Thymus (tissue), 11 donors: ENCODE data around the gene SSH2. TPM values are rescaled to one million over a fixed set of nuclear protein-coding genes. Genes with fewer than 3 reads are reported as not detected.

Experiments used
- DNase-seq, 9 donors: peaks; one replicate each; pipeline ENCODE4 v3.0.0-alpha.2; 2013; ENCODE audit warnings: low spot score in 9 of 9, low read depth in 6 of 9, missing footprints in 1 of 9
- H3K27ac ChIP-seq, 2 donors: one replicate each; pipeline ENCODE4 v1.5.1; 2013; ENCODE audit warnings: control low read depth in 1 of 2, low read depth in 1 of 2, low read length in 1 of 2, mild to moderate bottlenecking in 1 of 2, moderate library complexity in 1 of 2
- H3K27me3 ChIP-seq, 2 donors: one replicate each; pipeline ENCODE4 v1.5.1; 2013; ENCODE audit warnings: low read length in 1 of 2; ENCODE audit not compliant: control insufficient read depth in 2 of 2, insufficient read depth in 1 of 2
- H3K36me3 ChIP-seq, 2 donors: one replicate each; pipeline ENCODE4 v1.5.1; 2013; ENCODE audit warnings: low read length in 1 of 2, mild to moderate bottlenecking in 1 of 2, moderate library complexity in 1 of 2; ENCODE audit not compliant: control insufficient read depth in 2 of 2, insufficient read depth in 2 of 2
- H3K4me1 ChIP-seq, 2 donors: one replicate each; pipeline ENCODE4 v1.5.1; 2013; ENCODE audit warnings: low read length in 2 of 2; ENCODE audit not compliant: control insufficient read depth in 2 of 2, insufficient read depth in 2 of 2
- H3K4me3 ChIP-seq, 2 donors: one replicate each; pipeline ENCODE4 v1.5.1; 2013; ENCODE audit warnings: low read length in 2 of 2, control low read depth in 1 of 2, mild to moderate bottlenecking in 1 of 2
- H3K9me3 ChIP-seq, 2 donors: one replicate each; pipeline ENCODE4 v1.5.1; 2013; ENCODE audit warnings: low read length in 1 of 2, mild to moderate bottlenecking in 1 of 2; ENCODE audit not compliant: control insufficient read depth in 2 of 2, insufficient read depth in 1 of 2
- WGBS: extraction: QIAGEN DNeasy Blood & Tissue Kit; methylation state at CpG from one replicate; pipeline ENCODE4 v1.1.7; 2013; 5-methylcytosine and 5-hydroxymethylcytosine counted together
- polyA plus RNA-seq: library from polyadenylated mRNA; stranded (reverse); fragments of 200-250 nt; gene quantifications from one replicate; pipeline ENCODE4 v1.2.3, GENCODE V29; 2013
- total RNA-seq: library from RNA; stranded (reverse); fragments of 120-200 nt; gene quantifications from one replicate; pipeline ENCODE4 v1.2.4, GENCODE V29; 2013
- donor health status: healthy.

SSH2 gene
- total and polyA plus RNA-seq, 2 donors, result 25.4 to 28.5 TPM

GRCh38 chr17:29821897-29822296 lies 108.1 kb downstream of the SSH2 start:
- 95% methylated on average over 1 of the region's 1 CpG for WGBS
- H3K27ac ChIP-seq, result no peak overlapping the region
- H3K4me1 ChIP-seq, result peaks cover 0 to 4% of the 10 kb centered on the region in 2 donors
- DNase-seq, result no peak
- no peaks in the 10 kb centered on the region for H3K27me3 ChIP-seq
- no peak overlapping the region for H3K4me3 ChIP-seq
- no peaks in the 10 kb centered on the region for H3K36me3 ChIP-seq
- H3K9me3 ChIP-seq, result no peaks in the 10 kb centered on the region

GRCh38 chr17:29820425-29820824 lies 109.6 kb downstream of the SSH2 start:
- H3K36me3 ChIP-seq, result no peaks in the 10 kb centered on the region
- 97% methylated on average over 1 of the region's 1 CpG for WGBS
- H3K27me3 ChIP-seq, result no peaks in the 10 kb centered on the region
- no peaks in the 10 kb centered on the region for H3K9me3 ChIP-seq
- H3K27ac ChIP-seq, result no peak overlapping the region
- no peak overlapping the region for H3K4me3 ChIP-seq
- H3K4me1 ChIP-seq, result peaks cover 0 to 1% of the 10 kb centered on the region in 2 donors
- DNase-seq, result no peak

GRCh38 chr17:29807520-29808361 lies 122.3 kb downstream of the SSH2 start:
- Histone ChIP-seq H3K27me3 (no peaks in the 10 kb centered on the region), H3K4me1 (peaks cover 0 to 16% of the 10 kb centered on the region in 2 donors), H3K9me3 (no peaks in the 10 kb centered on the region), H3K27ac (no peak overlapping the region), H3K4me3 (no peak overlapping the region), H3K36me3 (no peaks in the 10 kb centered on the region)
- WGBS, result 78% methylated on average over 14 of the region's 14 CpGs
- peak in 8 of 9 donors; percentile 57 to 85 (median 66) for DNase-seq

- H3K36me3 ChIP-seq, result no peaks in the 10 kb centered on the region
- no peak for DNase-seq
- no peaks in the 10 kb centered on the region for H3K27me3 ChIP-seq
- over 99% methylated on average over 3 of the region's 3 CpGs for WGBS
- no peak overlapping the region for H3K4me3 ChIP-seq
- H3K9me3 ChIP-seq, result no peaks in the 10 kb centered on the region
- H3K4me1 ChIP-seq, result peaks cover 0 to 6% of the 10 kb centered on the region in 2 donors
- H3K27ac ChIP-seq, result no peak overlapping the region
These were observed 127.8 kb downstream of the SSH2 start for GRCh38 chr17:29802246-29802645.

- Histone ChIP-seq H3K9me3 (no peaks in the 10 kb centered on the region), H3K27me3 (no peaks in the 10 kb centered on the region), H3K27ac (no peak overlapping the region), H3K4me1 (peaks cover 0 to 3% of the 10 kb centered on the region in 2 donors), H3K36me3 (no peaks in the 10 kb centered on the region), H3K4me3 (no peak overlapping the region)
- DNase-seq, result no peak
- WGBS, result 99% methylated on average over 1 of the region's 1 CpG
These were observed 129.6 kb downstream of the SSH2 start for GRCh38 chr17:29800457-29800856.

GRCh38 chr17:29796652-29797051 lies 133.4 kb downstream of the SSH2 start:
- DNase-seq, result no peak
- H3K4me1 ChIP-seq, result no peaks in the 10 kb centered on the region
- H3K36me3 ChIP-seq, result peaks cover 3 to 4% of the 10 kb centered on the region in 2 donors
- H3K27ac ChIP-seq, result no peak overlapping the region
- H3K4me3 ChIP-seq, result no peak overlapping the region
- no peaks in the 10 kb centered on the region for H3K27me3 ChIP-seq
- 98% methylated on average over 2 of the region's 2 CpGs for WGBS
- H3K9me3 ChIP-seq, result no peaks in the 10 kb centered on the region

- Histone ChIP-seq H3K4me3 (no peak overlapping the region), H3K27me3 (no peaks in the 10 kb centered on the region), H3K4me1 (no peaks in the 10 kb centered on the region), H3K36me3 (peaks cover 6 to 13% of the 10 kb centered on the region in 2 donors), H3K9me3 (no peaks in the 10 kb centered on the region), H3K27ac (no peak overlapping the region)
- WGBS, result 91% methylated on average over 5 of the region's 5 CpGs
- no peak for DNase-seq
These were observed 136.5 kb downstream of the SSH2 start for GRCh38 chr17:29793501-29793900.

GRCh38 chr17:29791336-29792080 lies 138.5 kb downstream of the SSH2 start:
- DNase-seq, result no peak
- Histone ChIP-seq H3K4me1 (no peaks in the 10 kb centered on the region), H3K36me3 (peaks cover 6 to 13% of the 10 kb centered on the region in 2 donors), H3K27me3 (no peaks in the 10 kb centered on the region), H3K4me3 (no peak overlapping the region), H3K9me3 (no peaks in the 10 kb centered on the region), H3K27ac (no peak overlapping the region)
- WGBS, result 98% methylated on average over 3 of the region's 3 CpGs
